ENCODE data around the gene MORF4L1. TPM values are rescaled to one million over a fixed set of nuclear protein-coding genes. Genes with fewer than 3 reads are reported as not detected.

MORF4L1 gene
- total RNA-seq, 1 donor from 2014 or later, result 491 TPM

DNA sequence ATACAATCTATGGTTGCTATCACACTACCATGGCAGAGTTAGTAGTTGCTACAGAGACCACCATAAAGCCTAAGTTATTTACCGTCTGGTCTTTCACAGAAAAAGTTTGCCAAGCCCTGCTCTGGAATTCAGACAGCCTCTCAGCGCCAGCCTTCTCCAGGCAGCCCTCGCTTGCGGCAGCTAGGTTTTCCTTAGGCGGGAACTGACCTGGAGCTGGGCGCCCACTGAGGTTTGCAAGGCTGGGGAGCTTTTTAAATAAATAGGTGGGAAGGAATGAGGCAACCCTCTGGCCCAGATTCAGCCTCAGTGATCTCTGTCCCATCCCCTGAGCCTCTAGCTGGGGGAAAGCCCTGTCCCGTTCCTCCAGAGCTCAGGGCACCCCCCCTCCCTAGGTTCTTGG, 71.0 kb downstream of the MORF4L1 start:
- Mint-ChIP-seq H3K27ac (ENCODE audit: unreplicated experiment) (no peak overlapping the region), H3K27me3 (ENCODE audit: low read depth) (peaks cover 12% of the 10 kb centered on the region), H3K4me3 (ENCODE audit: unreplicated experiment) (peak overlapping the region; percentile 34), H3K36me3 (ENCODE audit: low read depth) (no peaks in the 10 kb centered on the region), H3K9me3 (ENCODE audit: low read depth) (no peaks in the 10 kb centered on the region), H3K4me1 (ENCODE audit: low read depth) (peaks cover 14% of the 10 kb centered on the region)
- DNase-seq (ENCODE audit: low spot score), result no peak
- TF ChIP-seq, protein P1, sequence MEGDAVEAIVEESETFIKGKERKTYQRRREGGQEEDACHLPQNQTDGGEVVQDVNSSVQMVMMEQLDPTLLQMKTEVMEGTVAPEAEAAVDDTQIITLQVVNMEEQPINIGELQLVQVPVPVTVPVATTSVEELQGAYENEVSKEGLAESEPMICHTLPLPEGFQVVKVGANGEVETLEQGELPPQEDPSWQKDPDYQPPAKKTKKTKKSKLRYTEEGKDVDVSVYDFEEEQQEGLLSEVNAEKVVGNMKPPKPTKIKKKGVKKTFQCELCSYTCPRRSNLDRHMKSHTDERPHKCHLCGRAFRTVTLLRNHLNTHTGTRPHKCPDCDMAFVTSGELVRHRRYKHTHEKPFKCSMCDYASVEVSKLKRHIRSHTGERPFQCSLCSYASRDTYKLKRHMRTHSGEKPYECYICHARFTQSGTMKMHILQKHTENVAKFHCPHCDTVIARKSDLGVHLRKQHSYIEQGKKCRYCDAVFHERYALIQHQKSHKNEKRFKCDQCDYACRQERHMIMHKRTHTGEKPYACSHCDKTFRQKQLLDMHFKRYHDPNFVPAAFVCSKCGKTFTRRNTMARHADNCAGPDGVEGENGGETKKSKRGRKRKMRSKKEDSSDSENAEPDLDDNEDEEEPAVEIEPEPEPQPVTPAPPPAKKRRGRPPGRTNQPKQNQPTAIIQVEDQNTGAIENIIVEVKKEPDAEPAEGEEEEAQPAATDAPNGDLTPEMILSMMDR (IDR thresholded peaks at IDR 0.05), result no peak

DNA sequence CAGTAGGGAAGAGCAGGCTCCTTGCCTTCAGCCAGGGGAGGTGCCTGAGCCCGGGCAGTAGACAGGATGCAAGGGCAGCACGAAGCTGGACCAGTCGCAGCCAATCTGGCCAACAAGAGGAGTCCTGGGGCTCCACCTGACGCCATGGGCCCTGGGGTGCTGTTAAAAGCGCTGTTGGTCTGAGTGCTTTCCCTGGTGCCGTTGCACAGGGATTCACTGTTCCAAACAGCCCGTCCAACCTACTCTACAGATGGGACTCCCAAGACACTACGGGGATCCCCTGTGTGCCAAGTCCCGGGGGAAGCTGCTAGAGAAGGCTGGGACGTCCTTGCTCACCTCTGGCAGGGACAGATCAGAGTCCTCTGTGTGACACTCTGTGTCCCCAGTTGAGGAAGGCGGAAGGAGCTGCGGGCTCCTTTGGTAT, 71.5 kb downstream of the MORF4L1 start:
- H3K27me3 Mint-ChIP-seq (ENCODE audit: low read depth), result peaks cover 12% of the 10 kb centered on the region
- H3K36me3 Mint-ChIP-seq (ENCODE audit: low read depth), result no peaks in the 10 kb centered on the region
- no peaks in the 10 kb centered on the region for H3K9me3 Mint-ChIP-seq (ENCODE audit: low read depth)
- H3K4me3 Mint-ChIP-seq (ENCODE audit: unreplicated experiment), result peak overlapping the region; percentile 72
- peaks cover 14% of the 10 kb centered on the region for H3K4me1 Mint-ChIP-seq (ENCODE audit: low read depth)
- peak; percentile 83 for DNase-seq (ENCODE audit: low spot score)
- TF ChIP-seq, protein P1 (IDR thresholded peaks at IDR 0.05), result no peak
- no peak overlapping the region for H3K27ac Mint-ChIP-seq (ENCODE audit: unreplicated experiment)

DNA sequence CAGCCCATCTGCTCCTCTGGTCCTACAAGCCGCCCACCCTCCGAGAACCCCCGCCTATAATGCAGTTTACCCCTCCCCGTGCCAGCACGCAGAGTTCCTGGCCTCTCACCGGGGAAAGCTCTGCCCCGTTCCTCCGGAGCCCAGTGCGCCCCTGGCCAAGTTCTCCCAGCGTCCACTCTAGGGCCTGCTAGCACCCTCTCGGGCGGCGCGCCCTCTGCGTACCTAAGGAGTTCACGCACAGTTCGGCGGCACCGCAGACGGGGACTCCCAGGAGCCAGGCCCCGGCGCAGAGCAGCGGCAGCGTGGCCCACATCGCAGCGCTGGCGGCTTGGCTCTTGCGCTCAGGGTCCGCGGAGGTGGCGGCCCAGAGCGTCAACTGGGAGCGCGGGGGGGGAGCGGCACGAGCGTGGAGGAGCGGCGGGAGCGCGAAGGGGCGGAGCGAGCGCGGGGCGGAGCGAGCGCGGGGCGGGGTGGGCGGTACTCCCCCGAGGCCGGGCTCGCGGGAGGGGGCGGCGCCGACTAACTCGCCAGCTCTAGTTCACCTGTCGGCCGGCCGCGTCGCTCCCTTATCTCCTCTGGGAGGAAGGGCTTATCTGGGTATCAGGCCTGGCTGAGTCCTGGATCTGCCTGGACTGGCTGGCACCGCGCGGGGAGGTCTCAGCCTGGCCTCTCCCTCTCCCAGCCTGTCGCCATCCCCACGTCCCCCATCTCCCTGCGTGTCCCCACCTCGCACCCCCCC, 72.1 kb downstream of the MORF4L1 start, which contains the start of gene CTSH:
TSS of gene CTSH (minus strand) at position 378 of the 739 bp plus-strand sequence. CDS start at position 313, 65 bp downstream.
- H3K27ac Mint-ChIP-seq (ENCODE audit: unreplicated experiment), result peak within 1 kb of the TSS; percentile 49
- no peaks in the 10 kb centered on the region for H3K9me3 Mint-ChIP-seq (ENCODE audit: low read depth)
- TF ChIP-seq, protein P1 (IDR thresholded peaks at IDR 0.05), result no peak
- DNase-seq (ENCODE audit: low spot score), result peak; percentile 92
- H3K36me3 Mint-ChIP-seq (ENCODE audit: low read depth), result no peaks in the 10 kb centered on the region
- peaks cover 14% of the 10 kb centered on the region for H3K4me1 Mint-ChIP-seq (ENCODE audit: low read depth)
- H3K4me3 Mint-ChIP-seq (ENCODE audit: unreplicated experiment), result peak within 1 kb of the TSS; percentile 72
- peaks cover 11% of the 10 kb centered on the region for H3K27me3 Mint-ChIP-seq (ENCODE audit: low read depth)

DNA sequence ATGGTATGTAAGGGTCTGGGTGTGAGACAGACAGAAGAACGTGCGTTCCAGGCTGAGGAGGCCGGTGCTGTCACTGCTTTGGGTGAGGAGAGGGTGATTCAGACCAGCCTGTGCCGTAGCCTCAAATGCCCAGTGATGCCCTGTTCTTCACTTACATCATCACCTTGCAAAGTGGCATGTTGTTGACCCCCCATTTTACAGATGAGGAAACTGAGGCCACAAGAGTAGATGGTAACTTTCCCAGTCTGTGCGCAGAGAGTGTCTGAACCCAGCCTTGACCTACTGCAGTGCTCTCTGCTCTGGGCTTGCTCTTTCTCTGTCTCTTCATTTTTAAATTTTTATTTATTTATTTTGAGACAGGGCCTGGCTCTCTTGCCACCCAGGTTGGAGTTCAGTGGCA, 73.8 kb downstream of the MORF4L1 start:
- H3K27me3 Mint-ChIP-seq (ENCODE audit: low read depth), result peaks cover 11% of the 10 kb centered on the region
- peak; percentile 42 for DNase-seq (ENCODE audit: low spot score)
- TF ChIP-seq, protein P1 (IDR thresholded peaks at IDR 0.05), result no peak
- H3K9me3 Mint-ChIP-seq (ENCODE audit: low read depth), result no peaks in the 10 kb centered on the region
- no peak overlapping the region for H3K27ac Mint-ChIP-seq (ENCODE audit: unreplicated experiment)
- peaks cover 14% of the 10 kb centered on the region for H3K4me1 Mint-ChIP-seq (ENCODE audit: low read depth)
- no peak overlapping the region for H3K4me3 Mint-ChIP-seq (ENCODE audit: unreplicated experiment)
- H3K36me3 Mint-ChIP-seq (ENCODE audit: low read depth), result no peaks in the 10 kb centered on the region

DNA sequence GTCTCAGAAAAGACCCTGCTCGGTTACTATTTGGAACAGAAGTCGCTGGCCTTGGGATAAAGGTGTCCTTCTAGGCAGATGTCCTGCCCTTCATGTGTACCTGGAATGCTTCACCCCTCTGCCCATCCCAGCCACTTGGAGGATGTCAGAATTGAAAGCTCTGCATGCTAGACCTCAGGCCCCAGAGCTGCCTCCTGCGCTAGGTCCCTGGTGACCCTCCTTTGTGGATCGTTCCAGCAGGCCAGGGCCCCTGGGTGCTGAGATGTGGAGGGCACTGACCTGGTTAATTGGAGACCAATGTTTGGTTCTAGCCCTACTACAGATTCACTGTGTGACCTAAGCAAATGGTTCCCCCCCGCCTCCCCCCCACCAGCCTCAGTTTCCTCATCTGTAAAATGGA, 74.8 kb downstream of the MORF4L1 start:
- DNase-seq (ENCODE audit: low spot score), result peak; percentile 64
- Mint-ChIP-seq H3K4me1 (ENCODE audit: low read depth) (peaks cover 14% of the 10 kb centered on the region), H3K4me3 (ENCODE audit: unreplicated experiment) (no peak overlapping the region), H3K27me3 (ENCODE audit: low read depth) (peaks cover 11% of the 10 kb centered on the region), H3K36me3 (ENCODE audit: low read depth) (no peaks in the 10 kb centered on the region), H3K27ac (ENCODE audit: unreplicated experiment) (no peak overlapping the region), H3K9me3 (ENCODE audit: low read depth) (no peaks in the 10 kb centered on the region)
- TF ChIP-seq, protein P1 (IDR thresholded peaks at IDR 0.05), result no peak

Other genes with a start within 250 kb of the MORF4L1 start
- 0.10 to 0.13 TPM in 2 of 3 replicates, not detected in the other for gene CHRNB4, start 231.7 kb upstream of the MORF4L1 start, total RNA-seq
- 111 to 144 TPM (median 113 TPM) in 3 replicates for gene ADAMTS7, start 61.4 kb upstream of the MORF4L1 start, total RNA-seq
- 12.0 to 22.5 TPM (median 22.0 TPM) in 3 replicates for gene CTSH, start 72.2 kb downstream of the MORF4L1 start, total RNA-seq
- 0.10 TPM in 1 of 3 replicates, not detected in the others for gene RASGRF1, start 217.9 kb downstream of the MORF4L1 start, total RNA-seq